Peyer's patch (tissue), 4 donors: ENCODE results near the gene PACS1. TPM values are rescaled to one million over a fixed set of nuclear protein-coding genes. Genes with fewer than 3 reads are reported as not detected.

Source experiments
- DNase-seq, 3 donors: peaks; one replicate each; pipeline ENCODE4 v3.0.0-alpha.2; 2017 to 2019
- H3K27ac ChIP-seq, 4 donors: fragments of 200-600 bp; sonication (generic); one replicate each; pipeline ENCODE4 v1.5.1; 2016 to 2019
- H3K27me3 ChIP-seq, 2 donors: fragments of 200-600 bp; sonication (generic); one replicate each; pipeline ENCODE4 v1.5.1; 2019
- H3K36me3 ChIP-seq, 3 donors: fragments of 200-600 bp; sonication (generic); one replicate each; pipeline ENCODE4 v1.5.1; 2016 to 2019
- H3K4me1 ChIP-seq, 4 donors: fragments of 200-600 bp; sonication (generic); one replicate each; pipeline ENCODE4 v1.5.1; 2016 to 2019
- H3K4me3 ChIP-seq, 4 donors: fragments of 200-600 bp; sonication (generic); 1 replicate in 3 of 4; 2 replicates in 1 of 4; pipeline ENCODE4 v1.5.1; 2016 to 2019; ENCODE audit warnings: mild to moderate bottlenecking in 1 of 4
- H3K9me3 ChIP-seq, 4 donors: fragments of 200-600 bp; sonication (generic); one replicate each; pipeline ENCODE4 v1.5.1; 2016 to 2019; ENCODE audit warnings: mild to moderate bottlenecking in 1 of 4
- POLR2A ChIP-seq, 2 donors: fragments of 450-650 bp; IDR thresholded peaks; one replicate each; pipeline ENCODE4 v1.5.1; 2017; ENCODE audit warnings: antibody characterized with exemption in 2 of 2, mild to moderate bottlenecking in 2 of 2, moderate library complexity in 2 of 2
- total RNA-seq, 4 donors: library from RNA; depleted of rRNA; stranded (reverse); fragments of >200 nt; gene quantifications; one replicate each; pipeline ENCODE4 v1.1.0, GENCODE V29; 2016
- TF ChIP-seq, protein P1 (sequence below), 6 experiments: fragments of 450-650 bp in 4 of 6; fragments of 200-600 bp in 2 of 6; sonication (generic) in 1 of 6; IDR thresholded peaks; one replicate each; pipeline ENCODE4 v1.5.1; 2017 to 2019; ENCODE audit warnings: antibody characterized with exemption in 6 of 6, mild to moderate bottlenecking in 3 of 6, moderate library complexity in 1 of 6

The PACS1 gene
- total RNA-seq, 4 donors from 2014 or later, result 10.3 to 52.0 (median 22.3) TPM

DNA sequence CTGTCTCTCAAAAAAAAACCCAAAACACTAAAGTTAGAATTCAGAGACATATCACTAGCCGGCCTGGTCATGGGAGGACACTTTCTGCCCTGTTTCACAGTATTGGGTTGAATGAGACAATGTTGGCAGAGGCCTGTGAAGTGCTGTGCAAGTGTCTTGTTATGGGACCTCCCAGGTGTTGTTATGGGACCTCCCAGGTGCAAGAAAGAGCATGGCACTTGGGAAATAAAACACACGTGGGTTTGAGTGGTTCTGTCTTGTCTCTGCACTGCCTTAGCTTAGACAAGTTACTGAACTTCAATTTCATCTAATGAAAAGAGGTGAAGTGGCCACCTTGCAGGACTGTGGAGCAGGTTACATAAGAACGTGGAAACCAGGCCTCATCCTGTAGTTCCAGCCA lies 169.4 kb downstream of the PACS1 start:
- no peaks in the 10 kb centered on the region for H3K9me3 ChIP-seq
- no peak for DNase-seq

DNA sequence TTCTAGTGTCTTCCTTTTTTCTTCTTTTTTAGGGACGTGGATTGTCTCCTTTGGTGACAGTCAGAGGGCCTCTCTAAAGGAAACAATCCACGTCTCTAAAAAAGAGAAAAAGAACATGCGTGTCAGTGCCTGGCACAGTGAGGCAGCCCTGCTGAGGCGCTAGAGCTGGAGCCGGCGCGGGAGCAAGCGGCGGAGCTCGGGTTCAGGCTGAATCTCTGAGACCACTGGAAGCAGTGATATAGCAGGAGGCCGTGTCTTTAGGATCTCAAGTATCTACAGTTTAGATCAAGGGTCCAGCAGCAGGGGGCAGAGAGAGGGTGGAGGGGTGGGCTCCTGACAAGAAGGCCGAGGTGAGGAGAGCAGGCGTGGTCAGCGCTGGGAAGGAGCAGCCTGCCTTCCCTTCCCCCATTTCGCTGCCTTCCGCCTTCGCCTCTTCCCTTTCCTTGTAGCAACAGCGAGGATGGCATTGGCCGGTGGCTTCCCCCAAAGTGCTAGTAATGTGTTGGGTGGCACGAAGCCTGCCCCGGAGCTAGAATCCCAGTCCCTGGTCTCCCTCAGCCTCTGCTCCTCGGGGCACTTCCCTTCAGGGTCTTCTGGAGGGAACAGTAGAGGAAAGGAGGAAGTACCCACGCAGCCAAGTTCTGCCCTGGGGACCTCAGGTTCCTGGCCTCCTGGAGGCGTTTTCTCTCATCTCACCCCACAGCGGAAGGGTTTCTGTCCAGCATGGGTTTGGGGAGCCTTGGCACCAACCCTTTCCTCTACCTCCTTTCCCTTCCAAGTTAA lies 170.1 kb downstream of the PACS1 start:
- Histone ChIP-seq H3K27me3 (no peaks in the 10 kb centered on the region), H3K9me3 (no peaks in the 10 kb centered on the region), H3K4me3 (no peak overlapping the region), H3K36me3 (peaks cover 0 to 40% (median 0%) of the 10 kb centered on the region in 3 donors), H3K27ac (no peak overlapping the region), H3K4me1 (no peaks in the 10 kb centered on the region)
- DNase-seq, result no peak
- TF ChIP-seq, protein P1, sequence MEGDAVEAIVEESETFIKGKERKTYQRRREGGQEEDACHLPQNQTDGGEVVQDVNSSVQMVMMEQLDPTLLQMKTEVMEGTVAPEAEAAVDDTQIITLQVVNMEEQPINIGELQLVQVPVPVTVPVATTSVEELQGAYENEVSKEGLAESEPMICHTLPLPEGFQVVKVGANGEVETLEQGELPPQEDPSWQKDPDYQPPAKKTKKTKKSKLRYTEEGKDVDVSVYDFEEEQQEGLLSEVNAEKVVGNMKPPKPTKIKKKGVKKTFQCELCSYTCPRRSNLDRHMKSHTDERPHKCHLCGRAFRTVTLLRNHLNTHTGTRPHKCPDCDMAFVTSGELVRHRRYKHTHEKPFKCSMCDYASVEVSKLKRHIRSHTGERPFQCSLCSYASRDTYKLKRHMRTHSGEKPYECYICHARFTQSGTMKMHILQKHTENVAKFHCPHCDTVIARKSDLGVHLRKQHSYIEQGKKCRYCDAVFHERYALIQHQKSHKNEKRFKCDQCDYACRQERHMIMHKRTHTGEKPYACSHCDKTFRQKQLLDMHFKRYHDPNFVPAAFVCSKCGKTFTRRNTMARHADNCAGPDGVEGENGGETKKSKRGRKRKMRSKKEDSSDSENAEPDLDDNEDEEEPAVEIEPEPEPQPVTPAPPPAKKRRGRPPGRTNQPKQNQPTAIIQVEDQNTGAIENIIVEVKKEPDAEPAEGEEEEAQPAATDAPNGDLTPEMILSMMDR (IDR thresholded peaks at IDR 0.05), result no peak
- no peak for TF ChIP-seq POLR2A (IDR thresholded peaks at IDR 0.05)

More for the DNA sequence above, 169.4 kb downstream of the PACS1 start:
- H3K36me3 ChIP-seq, result peaks cover 0 to 47% (median 0%) of the 10 kb centered on the region in 3 donors
- no peaks in the 10 kb centered on the region for H3K4me1 ChIP-seq
- no peak overlapping the region for H3K27ac ChIP-seq
- no peak overlapping the region for H3K4me3 ChIP-seq
- TF ChIP-seq, protein P1 (IDR thresholded peaks at IDR 0.05), result no peak
- no peak for TF ChIP-seq POLR2A (IDR thresholded peaks at IDR 0.05)
- H3K27me3 ChIP-seq, result no peaks in the 10 kb centered on the region

DNA sequence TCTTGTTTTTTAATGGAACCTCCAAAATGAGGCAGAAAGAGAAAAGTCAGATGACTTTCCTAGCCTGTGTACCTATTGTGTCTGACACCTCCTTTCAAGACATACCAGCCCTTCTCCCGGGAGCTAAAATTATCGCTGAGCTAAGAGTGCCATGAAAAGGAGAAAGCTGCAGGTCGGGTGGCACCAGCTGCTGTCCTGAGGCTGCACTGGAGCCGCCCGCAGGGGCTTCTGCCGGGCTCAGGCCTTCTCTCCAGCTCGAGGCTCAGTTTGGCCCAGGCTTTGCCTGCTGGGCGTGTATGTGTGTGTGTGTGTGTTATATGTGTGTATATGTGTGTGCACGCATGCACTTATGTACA lies 170.7 kb downstream of the PACS1 start:
- no peak for DNase-seq
- Histone ChIP-seq H3K9me3 (no peaks in the 10 kb centered on the region), H3K4me1 (no peaks in the 10 kb centered on the region), H3K27me3 (no peaks in the 10 kb centered on the region), H3K27ac (no peak overlapping the region), H3K36me3 (peaks cover 0 to 35% (median 0%) of the 10 kb centered on the region in 3 donors), H3K4me3 (no peak overlapping the region)
- TF ChIP-seq, protein P1 (IDR thresholded peaks at IDR 0.05), result no peak
- no peak for TF ChIP-seq POLR2A (IDR thresholded peaks at IDR 0.05)

DNA sequence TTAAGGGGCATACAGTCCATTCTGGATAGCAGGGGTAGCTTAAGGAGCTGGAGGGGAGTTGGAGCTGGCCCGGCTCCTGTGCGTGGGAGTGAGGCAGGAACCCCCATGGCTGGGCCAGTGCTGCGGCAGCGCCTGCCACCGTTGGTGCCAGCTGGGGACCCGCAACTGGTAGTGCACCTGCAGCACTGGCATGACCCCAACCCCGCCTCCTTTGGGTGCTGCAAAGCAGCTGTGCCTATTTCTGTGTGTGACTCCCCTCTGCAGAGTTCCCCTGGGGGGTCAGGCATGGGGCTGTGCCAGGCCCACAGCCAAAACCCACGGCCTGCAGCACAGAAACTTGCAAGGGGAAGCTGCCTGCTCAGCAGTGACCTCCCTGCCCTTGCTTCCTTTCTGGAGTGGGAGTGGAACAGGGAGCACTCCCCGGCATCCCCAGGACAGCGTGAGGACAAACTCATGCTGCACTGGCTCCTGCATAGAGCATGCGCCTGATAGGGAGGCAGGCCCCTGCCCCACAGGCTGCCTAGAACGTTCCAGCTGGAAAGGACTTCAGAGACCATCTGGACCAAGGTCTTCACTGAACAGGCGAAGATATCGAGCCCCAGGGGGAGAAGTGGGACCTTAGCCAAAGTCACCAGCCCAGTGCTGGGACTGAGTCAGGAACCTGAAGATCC lies 172.2 kb downstream of the PACS1 start:
- Histone ChIP-seq H3K27me3 (no peaks in the 10 kb centered on the region), H3K27ac (no peak overlapping the region), H3K4me1 (no peaks in the 10 kb centered on the region), H3K9me3 (no peaks in the 10 kb centered on the region), H3K4me3 (no peak overlapping the region), H3K36me3 (peaks cover 0 to 32% (median 0%) of the 10 kb centered on the region in 3 donors)
- DNase-seq, result no peak
- TF ChIP-seq, protein P1 (IDR thresholded peaks at IDR 0.05), result no peak
- no peak for TF ChIP-seq POLR2A (IDR thresholded peaks at IDR 0.05)

DNA sequence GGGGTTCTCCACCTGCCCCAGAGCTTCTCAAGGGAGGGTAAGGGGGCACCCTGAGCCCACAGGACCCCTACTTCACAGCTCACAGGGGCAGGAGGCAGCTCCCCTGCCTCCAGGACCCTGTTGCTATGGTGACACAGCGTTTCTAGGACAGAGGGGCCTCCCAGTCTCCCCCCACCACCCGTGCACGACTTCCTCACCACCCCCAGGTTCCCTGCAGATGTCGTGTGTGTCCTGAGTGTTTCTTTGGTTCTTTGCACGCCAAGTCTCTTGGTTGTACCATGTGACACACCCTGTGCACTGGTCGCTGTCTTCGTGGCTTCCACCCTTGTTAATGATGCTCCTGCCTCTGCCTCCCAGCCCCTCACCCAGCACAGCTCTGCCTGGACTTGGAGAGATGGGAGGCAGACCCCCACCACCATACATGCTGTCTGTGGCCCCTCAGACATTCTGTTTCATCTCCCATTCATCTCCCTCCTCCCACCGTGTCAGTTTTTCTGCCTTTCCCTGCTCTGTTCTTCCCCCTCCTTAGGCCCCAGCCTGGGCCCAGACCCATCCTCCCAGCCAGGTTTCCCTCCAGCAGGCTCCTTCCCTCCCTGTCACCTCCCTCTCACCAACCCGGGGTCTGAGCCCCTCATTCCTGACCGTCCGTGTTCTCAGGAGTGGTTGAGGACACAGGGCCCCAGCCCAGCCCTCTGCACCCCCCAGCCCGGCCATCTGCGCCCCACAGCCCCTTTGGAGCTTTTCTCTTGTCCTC lies 173.9 kb downstream of the PACS1 start:
- H3K27me3 ChIP-seq, result no peaks in the 10 kb centered on the region
- no peak for DNase-seq
- peaks cover 0 to 27% (median 0%) of the 10 kb centered on the region in 3 donors for H3K36me3 ChIP-seq
- H3K27ac ChIP-seq, result no peak overlapping the region
- H3K4me3 ChIP-seq, result no peak overlapping the region
- TF ChIP-seq, protein P1 (IDR thresholded peaks at IDR 0.05), result no peak
- TF ChIP-seq POLR2A (IDR thresholded peaks at IDR 0.05), result no peak
- H3K9me3 ChIP-seq, result no peaks in the 10 kb centered on the region
- H3K4me1 ChIP-seq, result no peaks in the 10 kb centered on the region
